HFF-Myc (cell line): Measurements from ENCODE around the gene SPTB.

ENCODE experiments used
- DNase-seq: peaks from one replicate; pipeline ENCODE4 v3.0.0-alpha.2; 2011; ENCODE audit warnings: low read depth; ENCODE audit errors: extremely low read depth
- H3K4me3 ChIP-seq: replicated peaks from 2 replicates; pipeline ENCODE4 v1.5.1; 2011; ENCODE audit warnings: low read depth, mild to moderate bottlenecking, control low read depth, low read length
- CTCF ChIP-seq: IDR thresholded peaks from 2 replicates; pipeline ENCODE4 v1.5.1; 2012; ENCODE audit warnings: mild to moderate bottlenecking, low read depth, low read length, control low read depth; ENCODE audit errors: missing control alignments

The SPTB gene

GRCh38 chr14:64817631-64818030, 62.1 kb downstream of the SPTB start:
- TF ChIP-seq CTCF = no peak
- no peak overlapping the region for H3K4me3 ChIP-seq
- DNase-seq = no peak

- no peak for DNase-seq
- no peak overlapping the region for H3K4me3 ChIP-seq
- TF ChIP-seq CTCF = no peak
These were observed 63.4 kb downstream of the SPTB start for GRCh38 chr14:64816221-64816783.

GRCh38 chr14:64815257-64815656, 64.5 kb downstream of the SPTB start:
- no peak for DNase-seq
- no peak overlapping the region for H3K4me3 ChIP-seq
- no peak for TF ChIP-seq CTCF

GRCh38 chr14:64812412-64812811, 67.3 kb downstream of the SPTB start:
- no peak for DNase-seq
- no peak for TF ChIP-seq CTCF

GRCh38 chr14:64811676-64812075, 68.0 kb downstream of the SPTB start:
- DNase-seq = no peak
- no peak for TF ChIP-seq CTCF
- H3K4me3 ChIP-seq = no peak overlapping the region

More at GRCh38 chr14:64812412-64812811, 67.3 kb downstream of the SPTB start:
- no peak overlapping the region for H3K4me3 ChIP-seq

- no peak for DNase-seq
- no peak overlapping the region for H3K4me3 ChIP-seq
- no peak for TF ChIP-seq CTCF
These were observed 71.3 kb downstream of the SPTB start for GRCh38 chr14:64808449-64808848.

- TF ChIP-seq CTCF = no peak
- no peak for DNase-seq
- H3K4me3 ChIP-seq = no peak overlapping the region
These were observed 72.2 kb downstream of the SPTB start for GRCh38 chr14:64807551-64807950.
